ENCODE measurements around the gene CD177. TPM values are rescaled to one million over a fixed set of nuclear protein-coding genes. Genes with fewer than 3 reads are reported as not detected.

Gene CD177
- total and polyA plus RNA-seq, 7 donors, result 0.14 to 91.8 (median 58.4) TPM; not detected in 3

Other genes with a start within 250 kb of the CD177 start
- not detected for gene PSG5, start 167.2 kb upstream of the CD177 start, total RNA-seq
- not detected for gene PSG5, start 167.2 kb upstream of the CD177 start, polyA plus RNA-seq
- gene PSG4, start 148.0 kb upstream of the CD177 start, total RNA-seq, result not detected
- gene PSG4, start 148.0 kb upstream of the CD177 start, polyA plus RNA-seq, result not detected
- not detected for gene PSG9, start 84.2 kb upstream of the CD177 start, total RNA-seq
- not detected for gene PSG9, start 84.2 kb upstream of the CD177 start, polyA plus RNA-seq
- gene TEX101, start 61.2 kb downstream of the CD177 start, total RNA-seq, result not detected
- gene TEX101, start 61.2 kb downstream of the CD177 start, polyA plus RNA-seq, result under 1 TPM in 1 of 3 donors, not detected in 2; 0.22 TPM
- 1 to 10 TPM in 3 of 4 donors, not detected in 1; 1.2 to 1.8 (median 1.8) TPM for gene LYPD3, start 111.9 kb downstream of the CD177 start, total RNA-seq
- gene LYPD3, start 111.9 kb downstream of the CD177 start, polyA plus RNA-seq, result 1 to 10 TPM in 1 of 3 donors, under 1 TPM in 2; 0.46 to 1.6 (median 0.60) TPM
- gene PHLDB3, start 151.1 kb downstream of the CD177 start, total RNA-seq, result 10 to 100 TPM in 2 of 4 donors, 1 to 10 TPM in 2; 5.7 to 12.5 (median 10.1) TPM
- gene PHLDB3, start 151.1 kb downstream of the CD177 start, polyA plus RNA-seq, result 10 to 100 TPM in 1 of 3 donors, 1 to 10 TPM in 2; 6.5 to 16.0 (median 9.0) TPM
- gene ETHE1, start 173.5 kb downstream of the CD177 start, total RNA-seq, result 10 to 100 TPM; 40.7 to 57.9 (median 52.1) TPM
- gene ETHE1, start 173.5 kb downstream of the CD177 start, polyA plus RNA-seq, result 100 to 1,000 TPM; 429 to 575 (median 512) TPM
- gene ZNF575, start 179.5 kb downstream of the CD177 start, total RNA-seq, result under 1 TPM in 1 of 4 donors, not detected in 3; 0.14 TPM
- gene ZNF575, start 179.5 kb downstream of the CD177 start, polyA plus RNA-seq, result 1 to 10 TPM; 4.0 to 4.2 (median 4.2) TPM
- 10 to 100 TPM; 15.1 to 31.8 (median 24.0) TPM for gene XRCC1, start 221.8 kb downstream of the CD177 start, total RNA-seq
- 10 to 100 TPM in 2 of 3 donors, 1 to 10 TPM in 1; 8.8 to 19.9 (median 10.2) TPM for gene XRCC1, start 221.8 kb downstream of the CD177 start, polyA plus RNA-seq
- 10 to 100 TPM in 3 of 4 donors, 1 to 10 TPM in 1; 6.6 to 21.0 (median 13.3) TPM for gene PINLYP, start 222.1 kb downstream of the CD177 start, total RNA-seq
- gene PINLYP, start 222.1 kb downstream of the CD177 start, polyA plus RNA-seq, result 10 to 100 TPM in 1 of 3 donors, 1 to 10 TPM in 2; 1.4 to 10.8 (median 3.7) TPM
- gene IRGQ, start 242.4 kb downstream of the CD177 start, total RNA-seq, result 10 to 100 TPM; 13.5 to 24.4 (median 18.8) TPM
- gene IRGQ, start 242.4 kb downstream of the CD177 start, polyA plus RNA-seq, result 1 to 10 TPM; 3.9 to 7.6 (median 4.2) TPM
- 10 to 100 TPM; 12.1 to 23.3 (median 14.8) TPM for gene ZNF576, start 242.9 kb downstream of the CD177 start, total RNA-seq
- gene ZNF576, start 242.9 kb downstream of the CD177 start, polyA plus RNA-seq, result 10 to 100 TPM; 15.0 to 21.5 (median 19.8) TPM